C4-2B (cell line): Measurements from ENCODE around the gene TTC4.
"Not testable (repeated sequence)": the region's sequence is repeated elsewhere in the genome, so short reads cannot be mapped to it uniquely, and the experiment has no call there.

Experiments
- H3K27ac ChIP-seq: fragments of 450-650 bp; 2 replicates; pipeline ENCODE4 v1.5.1; 2017
- ZFX ChIP-seq: fragments of 450-650 bp; IDR thresholded peaks from 2 replicates; pipeline ENCODE4 v1.6.1; 2017
- TF ChIP-seq, protein P1 (sequence below): fragments of 450-650 bp; conservative IDR thresholded peaks from 2 replicates; pipeline ENCODE4 v1.5.1; 2017; ENCODE audit warnings: mild to moderate bottlenecking

TTC4 gene

DNA sequence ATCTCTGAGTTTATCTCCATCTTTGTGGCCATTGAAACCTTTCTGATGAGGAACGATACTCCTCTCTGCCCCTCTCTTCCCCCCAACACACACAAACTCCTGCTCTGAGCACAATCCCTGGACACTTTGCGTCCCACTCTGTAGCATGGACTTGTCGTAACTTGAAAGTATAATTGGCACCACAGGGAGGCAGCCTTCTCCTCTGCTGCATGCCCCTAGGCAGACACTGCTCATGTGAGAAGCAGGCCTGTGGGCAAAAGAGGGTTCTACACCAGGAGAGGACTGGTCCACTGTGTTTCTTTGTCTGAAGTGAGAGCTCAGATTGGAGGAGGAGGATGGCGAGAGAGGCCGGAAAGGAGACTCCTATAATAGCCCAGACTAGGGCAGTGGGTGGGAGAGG is 52.4 kb downstream of the TTC4 start:
- no peak overlapping the region for H3K27ac ChIP-seq
- TF ChIP-seq ZFX, result no peak

- TF ChIP-seq ZFX, result no peak
- TF ChIP-seq, protein P1, sequence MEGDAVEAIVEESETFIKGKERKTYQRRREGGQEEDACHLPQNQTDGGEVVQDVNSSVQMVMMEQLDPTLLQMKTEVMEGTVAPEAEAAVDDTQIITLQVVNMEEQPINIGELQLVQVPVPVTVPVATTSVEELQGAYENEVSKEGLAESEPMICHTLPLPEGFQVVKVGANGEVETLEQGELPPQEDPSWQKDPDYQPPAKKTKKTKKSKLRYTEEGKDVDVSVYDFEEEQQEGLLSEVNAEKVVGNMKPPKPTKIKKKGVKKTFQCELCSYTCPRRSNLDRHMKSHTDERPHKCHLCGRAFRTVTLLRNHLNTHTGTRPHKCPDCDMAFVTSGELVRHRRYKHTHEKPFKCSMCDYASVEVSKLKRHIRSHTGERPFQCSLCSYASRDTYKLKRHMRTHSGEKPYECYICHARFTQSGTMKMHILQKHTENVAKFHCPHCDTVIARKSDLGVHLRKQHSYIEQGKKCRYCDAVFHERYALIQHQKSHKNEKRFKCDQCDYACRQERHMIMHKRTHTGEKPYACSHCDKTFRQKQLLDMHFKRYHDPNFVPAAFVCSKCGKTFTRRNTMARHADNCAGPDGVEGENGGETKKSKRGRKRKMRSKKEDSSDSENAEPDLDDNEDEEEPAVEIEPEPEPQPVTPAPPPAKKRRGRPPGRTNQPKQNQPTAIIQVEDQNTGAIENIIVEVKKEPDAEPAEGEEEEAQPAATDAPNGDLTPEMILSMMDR, result no peak
- H3K27ac ChIP-seq, result no peak overlapping the region
Observed at GRCh38 chr1:54772951-54773350, 57.3 kb downstream of the TTC4 start.

DNA sequence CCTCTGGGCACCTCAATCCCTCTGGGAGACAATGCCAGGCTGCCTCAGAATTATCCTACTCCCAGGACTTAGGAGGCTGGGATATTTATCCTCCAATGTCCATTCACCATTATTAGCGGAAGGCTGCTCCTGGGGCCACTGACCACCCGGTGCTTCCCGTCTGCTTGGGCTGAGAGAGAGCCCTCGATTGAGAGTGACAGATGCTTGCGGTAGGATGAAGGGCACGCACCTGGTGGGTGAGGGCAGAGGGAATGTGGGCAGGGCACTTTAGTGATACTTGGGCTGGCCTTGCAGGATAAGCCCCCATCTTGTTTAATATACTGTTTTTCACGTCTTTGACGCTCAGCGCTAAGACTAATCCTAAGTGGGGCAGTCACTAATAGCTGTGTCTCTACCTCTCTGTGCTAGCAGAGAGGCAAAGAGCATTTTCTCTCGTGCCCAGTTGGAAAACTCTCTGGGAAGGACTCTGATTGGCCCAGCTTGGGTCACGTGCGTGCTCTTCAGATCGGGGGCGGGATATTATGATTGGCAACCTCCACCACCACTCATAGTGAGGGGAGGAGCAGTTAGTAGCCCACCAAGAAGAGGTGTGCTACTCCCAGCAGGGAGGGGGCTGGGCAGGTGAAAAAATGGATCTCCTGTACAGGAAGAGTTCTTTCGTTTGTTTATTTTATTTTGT is 59.3 kb downstream of the TTC4 start:
- TF ChIP-seq ZFX, result no peak
- TF ChIP-seq, protein P1, result no peak
- H3K27ac ChIP-seq, result no peak overlapping the region

- not testable (repeated sequence) for H3K27ac ChIP-seq
Observed at GRCh38 chr1:54775828-54776721, 60.4 kb downstream of the TTC4 start.

DNA sequence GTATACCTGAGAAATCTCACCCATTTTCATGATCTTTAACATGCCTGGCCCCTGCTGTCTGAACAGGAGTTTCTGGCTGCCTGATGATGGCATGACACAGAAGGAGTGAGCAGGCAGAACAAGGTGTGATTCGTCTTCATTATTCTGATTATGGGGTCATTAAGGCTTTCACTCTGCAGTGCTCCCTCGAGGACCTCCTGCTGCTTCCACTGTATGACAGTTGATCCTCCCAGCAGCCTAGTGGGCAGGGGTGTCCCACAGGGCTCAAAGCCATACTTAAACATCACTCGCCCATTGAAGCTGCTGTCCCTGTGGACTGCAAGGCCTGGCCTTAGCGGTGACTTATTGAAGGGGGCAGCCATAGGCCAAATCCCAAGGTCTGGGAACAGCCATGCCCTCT is 61.4 kb downstream of the TTC4 start:
- no peak for TF ChIP-seq ZFX
- TF ChIP-seq, protein P1, result no peak
- no peak overlapping the region for H3K27ac ChIP-seq

- no peak overlapping the region for H3K27ac ChIP-seq
Observed at GRCh38 chr1:54777431-54777830, 61.8 kb downstream of the TTC4 start.

GRCh38 chr1:54781023-54781723 is 65.5 kb downstream of the TTC4 start:
- TF ChIP-seq ZFX, result no peak
- TF ChIP-seq, protein P1, result no peak

More at GRCh38 chr1:54777431-54777830, 61.8 kb downstream of the TTC4 start:
- TF ChIP-seq, protein P1, result no peak
- TF ChIP-seq ZFX, result no peak

GRCh38 chr1:54782156-54782555 is 66.5 kb downstream of the TTC4 start:
- no peak overlapping the region for H3K27ac ChIP-seq
- TF ChIP-seq, protein P1, result no peak
- TF ChIP-seq ZFX, result no peak

More at GRCh38 chr1:54781023-54781723, 65.5 kb downstream of the TTC4 start:
- no peak overlapping the region for H3K27ac ChIP-seq
